Activated CD4-positive, alpha-beta T cell treated with anti-CD3 and anti-CD28 coated beads, Interleukin-2, amount 50 U/mL, for 48 hours (primary cell): ENCODE measurements around the gene TMPRSS13.
"Not testable (repeated sequence)": the region's sequence is repeated elsewhere in the genome, so short reads cannot be mapped to it uniquely, and the experiment has no call there.

Experiments
- DNase-seq, 2 experiments: peaks; one replicate each; pipeline ENCODE4 v3.0.0-alpha.2; 2020

TMPRSS13 gene

DNA sequence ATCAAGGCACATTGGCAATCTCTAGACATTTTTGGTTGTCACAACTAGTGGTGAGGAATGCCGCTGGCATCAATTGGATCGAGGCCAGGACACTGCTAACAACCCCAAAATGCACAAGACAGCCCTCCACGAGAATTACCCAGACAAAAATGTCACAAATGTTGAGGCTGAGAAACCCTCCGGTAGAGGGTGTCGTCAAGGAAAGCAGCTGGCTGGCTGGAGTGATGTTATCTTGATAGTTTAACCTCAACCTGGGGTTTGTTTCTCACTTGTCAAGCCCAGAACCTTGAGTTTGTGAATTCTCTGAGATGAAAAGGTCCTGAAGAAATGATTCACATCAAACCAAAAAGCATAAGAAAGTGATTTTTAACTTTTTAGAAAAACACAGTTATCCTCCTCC is 21.1 kb upstream of the TMPRSS13 start:
- peak in 1 of 2 experiments; percentile 66 for DNase-seq

DNA sequence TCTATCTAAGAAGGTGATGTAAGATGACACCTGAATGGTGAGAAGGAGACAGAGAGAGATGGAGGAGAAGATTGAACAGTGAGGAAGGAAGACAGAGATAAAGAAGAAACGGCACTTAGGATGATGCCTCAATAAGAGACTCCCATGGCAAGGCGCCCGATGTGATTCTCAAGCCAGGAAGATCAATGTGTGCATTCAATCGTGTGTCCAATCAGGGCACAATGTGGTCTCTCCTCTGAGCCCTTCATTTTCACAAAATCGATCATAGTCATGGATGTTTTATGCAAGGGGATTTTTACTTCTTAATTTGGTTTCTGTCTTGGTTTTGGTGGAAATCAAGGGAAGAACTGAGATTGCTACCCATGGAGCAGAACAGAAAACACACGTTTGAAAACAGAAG is 19.9 kb upstream of the TMPRSS13 start:
- no peak for DNase-seq

DNA sequence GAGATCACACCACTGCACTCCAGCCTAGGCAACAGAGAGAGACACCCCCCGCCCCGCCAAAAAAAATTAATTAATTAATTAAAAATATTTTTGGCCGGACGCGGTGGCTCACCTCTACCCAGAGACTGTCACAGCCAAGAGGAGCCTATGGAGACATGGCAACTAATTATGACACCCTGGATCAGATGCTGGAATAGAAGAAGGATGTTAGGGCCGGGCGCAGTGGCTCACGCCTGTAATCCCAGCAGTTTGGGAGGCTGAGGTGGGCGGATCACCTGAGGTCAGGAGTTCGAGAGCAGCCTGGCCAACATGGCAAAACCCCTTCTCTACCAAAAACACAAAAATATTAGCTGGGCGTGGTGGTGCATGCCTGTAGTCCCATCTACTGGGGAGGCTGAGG is 19.3 kb upstream of the TMPRSS13 start:
- DNase-seq: not testable (repeated sequence)

DNA sequence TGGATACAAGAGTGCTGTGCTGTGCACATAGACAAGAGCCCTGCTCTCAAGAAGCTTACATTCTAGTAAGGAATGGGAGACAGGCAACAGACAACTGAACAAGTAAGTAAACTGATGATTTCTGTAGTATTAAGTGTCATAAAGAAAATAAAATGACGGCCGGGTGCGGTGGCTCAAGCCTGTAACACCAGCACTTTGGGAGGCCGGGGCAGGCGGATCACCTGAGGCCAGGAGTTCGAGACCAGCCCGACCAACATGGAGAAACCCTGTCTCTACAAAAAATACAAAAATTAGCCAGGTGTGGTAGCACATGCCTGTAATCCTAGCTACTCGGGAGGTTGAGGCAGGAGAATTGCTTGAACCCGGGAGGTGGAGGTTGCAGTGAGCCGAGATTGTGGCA is 18.5 kb upstream of the TMPRSS13 start:
- not testable (repeated sequence) for DNase-seq

DNA sequence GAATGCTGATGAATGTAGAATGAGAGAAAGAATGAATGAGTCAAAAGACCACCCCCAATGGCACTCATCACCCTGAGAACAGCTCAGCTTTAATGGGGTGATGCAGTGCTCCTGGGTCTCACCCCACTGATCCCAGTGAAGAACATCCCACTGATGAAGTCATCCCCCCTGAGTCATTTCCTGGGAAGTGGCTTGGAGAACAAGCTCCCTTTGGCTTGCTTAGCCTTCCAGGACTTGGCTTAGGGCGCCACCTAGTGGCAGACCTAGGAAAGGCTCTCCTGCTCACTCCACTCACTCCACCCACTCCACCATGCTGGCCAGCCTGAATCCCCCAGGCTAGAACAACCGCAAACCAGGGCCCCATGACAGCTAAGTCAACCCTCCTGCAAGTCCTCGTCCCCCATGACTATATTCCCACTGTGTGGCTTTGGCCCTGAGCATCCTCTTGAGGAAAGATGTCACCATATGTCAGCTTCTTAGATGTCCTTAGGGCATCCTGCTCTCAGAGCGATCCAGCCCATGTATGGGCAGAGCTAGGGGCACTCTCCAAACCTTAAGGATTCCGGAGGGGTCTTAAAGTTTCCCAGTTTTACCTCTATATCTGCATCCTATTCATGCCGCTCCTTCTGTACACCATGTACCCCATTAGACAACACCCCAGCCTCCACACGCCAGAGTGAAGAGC is 17.8 kb upstream of the TMPRSS13 start:
- peak; percentile 91 to 93 for DNase-seq

DNA sequence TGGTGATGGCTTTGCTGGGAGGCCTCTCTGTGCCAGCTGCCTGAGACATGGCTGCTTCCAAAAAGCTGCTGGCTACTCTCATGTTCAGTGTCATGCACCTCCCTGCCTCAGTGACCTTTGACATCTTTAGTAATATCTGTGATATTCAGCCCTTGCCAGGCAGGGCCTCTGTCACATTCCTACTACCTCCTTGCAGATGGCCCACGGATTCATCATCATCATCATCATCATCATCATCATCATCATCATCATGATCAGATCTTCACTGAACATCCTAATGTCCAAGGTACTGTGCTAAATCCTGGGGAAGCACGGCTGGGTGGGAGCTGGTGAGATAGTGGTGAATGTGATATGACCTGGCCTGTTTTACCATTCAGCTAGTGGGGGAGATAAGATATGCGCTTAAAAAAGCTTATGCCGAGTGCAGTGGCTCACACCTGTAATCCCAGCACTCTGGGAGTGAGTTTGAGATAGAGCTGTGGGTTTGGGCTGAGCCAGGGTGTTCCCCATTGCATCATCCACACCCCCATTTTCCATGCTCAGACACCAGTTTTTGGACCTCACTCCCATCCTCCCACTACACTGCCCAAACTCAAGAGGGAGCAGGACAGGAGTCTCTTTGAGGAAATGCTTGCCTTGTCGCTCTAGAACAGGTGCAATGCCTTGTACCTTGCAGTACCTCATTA is 17.1 kb upstream of the TMPRSS13 start:
- DNase-seq: no peak

DNA sequence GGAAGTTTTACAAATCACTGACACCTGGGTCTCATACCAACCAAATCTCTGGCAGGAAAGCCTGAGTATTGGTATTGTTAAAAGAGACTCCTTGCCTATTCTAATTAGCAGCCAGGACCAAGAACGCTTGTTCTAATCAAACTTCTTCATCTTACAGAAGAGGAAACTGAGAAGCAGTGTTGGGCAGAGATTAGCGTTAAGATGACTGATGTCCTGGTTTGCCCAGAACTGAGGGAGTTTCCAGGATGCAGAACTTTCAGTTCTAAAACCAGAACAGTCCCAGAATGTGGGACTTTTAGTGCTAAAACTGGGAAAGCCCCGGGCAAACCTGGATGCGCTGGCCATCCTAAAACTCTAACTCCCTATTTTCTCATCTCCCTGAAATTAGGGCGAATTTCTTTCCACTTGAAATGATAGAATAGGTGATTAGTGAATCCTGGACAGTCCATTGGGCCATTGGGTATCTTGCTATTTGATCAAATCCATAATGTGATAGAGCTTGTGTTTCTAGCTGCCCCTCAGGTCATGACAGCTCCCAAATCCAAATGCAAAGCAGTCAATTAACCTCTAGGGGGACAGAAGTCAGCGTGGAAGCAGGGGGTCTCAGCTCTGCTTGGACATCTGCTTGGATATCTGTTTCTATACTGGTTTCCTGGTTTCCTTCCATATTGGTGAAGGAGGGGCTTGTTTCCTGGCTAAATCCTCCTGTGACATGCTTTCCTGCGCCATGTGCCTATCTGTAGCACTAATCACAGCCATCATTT is 16.0 kb upstream of the TMPRSS13 start:
- no peak for DNase-seq

DNA sequence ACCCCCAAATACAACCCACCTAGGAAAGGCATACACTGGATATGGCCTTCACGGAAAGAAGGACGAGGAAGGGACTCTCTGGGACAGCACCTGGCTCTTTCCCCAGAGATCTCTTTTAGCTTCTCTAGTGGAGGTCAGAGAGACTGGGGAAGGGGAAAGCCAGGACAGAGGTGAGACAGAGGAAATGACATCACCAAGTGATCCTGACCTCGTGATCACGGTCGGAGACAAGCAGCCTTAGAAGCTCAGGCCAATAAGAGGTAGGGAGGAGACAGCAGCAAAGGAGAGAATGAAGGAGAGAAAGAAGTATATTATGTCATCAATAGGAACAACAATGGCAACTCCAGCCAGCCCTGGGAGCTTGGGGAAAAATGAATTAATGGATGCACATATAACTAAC is 15.4 kb upstream of the TMPRSS13 start:
- no peak for DNase-seq

DNA sequence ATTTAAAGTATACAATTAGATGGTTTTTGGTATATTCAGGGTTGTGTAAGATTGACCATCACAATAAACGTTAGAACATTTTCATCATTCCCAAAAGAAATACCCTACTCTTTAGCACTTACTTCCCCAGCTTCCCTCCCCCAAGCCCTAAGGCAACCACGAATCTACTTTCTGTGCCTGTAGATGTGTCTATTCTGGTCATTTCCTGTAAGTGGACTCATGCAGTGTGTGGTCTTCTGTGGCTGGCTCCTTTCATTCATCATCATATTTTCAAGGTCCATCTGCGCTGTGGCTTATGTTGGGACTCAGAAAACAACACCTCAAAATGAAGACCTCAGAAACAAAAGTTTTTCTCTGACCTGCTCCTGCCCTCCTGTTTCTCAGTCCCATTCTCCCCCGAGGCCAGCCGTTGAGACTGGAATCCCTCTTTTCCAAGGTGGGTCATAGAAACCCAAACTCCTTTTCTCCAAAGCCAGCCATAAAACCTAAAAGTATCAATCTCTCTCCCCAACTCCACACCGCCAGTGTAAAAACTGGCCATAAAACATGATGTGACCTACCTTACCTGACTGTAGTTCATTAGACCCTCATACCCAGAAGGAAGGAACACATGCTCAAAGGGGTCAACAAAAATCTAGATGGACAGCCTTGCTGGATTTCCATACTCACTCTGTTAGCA is 12.9 kb upstream of the TMPRSS13 start:
- DNase-seq: no peak

DNA sequence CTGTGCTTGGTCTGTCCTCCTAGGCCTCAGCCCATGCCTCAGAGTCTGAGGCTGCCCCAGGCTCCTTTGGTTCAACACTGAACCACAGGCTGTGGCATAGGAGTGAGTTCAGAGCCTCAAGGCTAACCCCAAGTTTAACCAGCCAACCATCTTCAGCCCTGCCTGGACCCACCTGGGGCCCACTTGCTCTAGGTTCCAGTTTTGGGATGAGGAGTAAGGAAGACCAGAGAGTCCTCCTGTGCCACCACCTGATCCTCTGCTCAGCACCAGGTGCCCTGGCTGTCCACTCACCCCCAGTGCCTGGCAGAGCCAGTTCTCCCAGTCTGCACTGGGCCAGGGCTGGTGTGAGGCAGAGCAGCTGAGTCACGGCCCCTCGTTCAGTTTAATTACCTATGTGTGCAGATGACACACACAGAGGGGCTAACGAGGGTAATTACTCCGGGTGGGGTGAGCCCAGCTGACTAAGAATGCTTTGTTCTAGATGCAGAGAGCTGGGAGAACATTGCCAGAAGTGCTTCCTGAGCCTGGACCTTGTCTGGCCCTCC is 12.0 kb upstream of the TMPRSS13 start:
- DNase-seq: no peak

DNA sequence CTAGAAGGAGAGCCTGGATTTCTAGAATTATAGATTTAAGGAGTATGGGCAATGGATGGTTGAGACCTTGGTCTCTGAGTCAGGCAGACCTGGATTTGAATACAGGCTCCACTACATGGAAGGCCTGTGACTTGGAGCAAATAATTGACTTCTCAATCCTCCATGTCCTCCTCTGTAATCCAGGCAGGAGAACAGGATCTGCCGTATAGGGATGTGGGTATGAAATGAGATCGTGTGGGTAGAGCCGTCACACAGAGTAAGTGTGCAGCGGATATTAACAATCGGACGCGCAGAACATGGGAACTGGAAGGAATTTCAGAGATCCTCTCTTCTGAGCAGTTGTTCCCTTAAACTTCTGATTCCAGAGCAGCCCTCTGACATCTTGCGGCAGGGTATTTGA is 11.5 kb upstream of the TMPRSS13 start:
- DNase-seq: no peak

DNA sequence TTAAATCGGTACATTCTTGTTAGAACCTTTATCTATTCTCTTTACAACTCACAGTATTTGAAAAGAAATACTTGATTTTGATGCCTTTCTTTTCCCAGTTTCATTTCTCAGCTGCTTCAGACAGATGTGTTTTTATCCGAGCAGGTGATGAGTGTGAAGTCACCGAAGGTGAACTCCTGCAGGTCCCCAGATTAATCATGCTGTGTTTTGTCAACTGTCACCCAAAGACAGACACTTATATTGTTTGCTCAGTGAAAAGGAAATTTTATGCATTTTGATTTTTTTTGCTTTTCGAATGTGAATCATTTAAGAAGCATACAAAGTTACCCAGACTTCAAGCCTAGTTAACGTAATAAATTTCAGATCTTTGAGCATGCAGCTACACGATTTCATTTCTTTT is 7.8 kb upstream of the TMPRSS13 start:
- no peak for DNase-seq

DNA sequence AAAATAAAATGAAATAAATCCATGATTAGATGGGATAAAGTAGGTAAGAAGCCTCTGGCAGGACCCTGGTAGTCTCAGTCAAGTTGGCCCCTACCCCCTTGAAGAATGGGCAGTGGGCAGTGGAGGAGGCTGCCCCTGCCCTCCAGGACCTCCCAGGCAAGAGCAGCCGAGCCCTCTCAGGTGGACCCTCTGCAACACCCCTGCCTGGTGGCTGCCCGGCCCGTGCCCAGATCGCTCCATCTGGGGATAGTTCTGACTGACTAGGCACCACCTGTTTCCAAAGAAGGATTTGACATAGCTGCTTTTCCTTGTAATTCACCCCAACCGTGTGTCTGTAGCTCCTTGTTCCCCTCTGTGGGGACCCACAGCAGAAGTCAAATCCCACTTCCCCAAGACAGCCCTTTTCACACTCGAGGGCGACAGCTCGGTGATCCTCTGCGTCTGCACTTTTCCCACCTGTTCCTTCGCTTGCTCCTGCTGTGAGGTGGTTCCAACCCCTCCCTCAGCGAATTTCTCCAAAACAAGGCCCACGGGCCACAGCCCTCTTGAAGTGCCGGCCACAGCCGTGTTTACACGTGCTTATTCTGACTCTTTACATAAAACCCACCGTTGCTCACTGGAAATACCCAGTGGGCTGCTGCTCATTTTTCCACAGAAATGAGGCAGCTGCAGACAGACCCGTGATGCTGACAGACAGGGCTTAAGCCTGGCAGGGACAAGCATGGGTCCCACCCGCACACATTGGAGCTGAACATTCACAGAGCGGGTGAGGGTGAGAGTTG is 5.5 kb upstream of the TMPRSS13 start:
- DNase-seq: no peak

DNA sequence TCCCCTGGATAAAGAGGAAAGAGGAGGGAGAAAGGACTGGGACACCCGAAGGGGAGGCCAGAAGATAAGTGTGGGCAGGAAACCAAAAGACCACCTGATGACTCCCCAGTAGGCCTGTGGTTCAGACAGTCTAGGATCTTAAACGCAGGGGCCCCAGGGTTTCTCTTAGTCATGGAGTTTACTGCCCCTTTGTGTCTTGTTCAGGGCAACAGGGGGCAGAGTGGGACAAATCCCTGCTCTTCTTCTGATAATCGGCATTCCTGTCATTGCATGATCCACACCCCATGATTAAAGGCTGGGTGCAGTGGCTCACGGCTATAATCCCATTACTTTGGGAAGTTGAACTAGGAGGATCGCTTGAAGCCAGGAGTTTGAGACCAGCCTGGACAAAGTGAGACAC is 4.7 kb upstream of the TMPRSS13 start:
- DNase-seq: no peak

DNA sequence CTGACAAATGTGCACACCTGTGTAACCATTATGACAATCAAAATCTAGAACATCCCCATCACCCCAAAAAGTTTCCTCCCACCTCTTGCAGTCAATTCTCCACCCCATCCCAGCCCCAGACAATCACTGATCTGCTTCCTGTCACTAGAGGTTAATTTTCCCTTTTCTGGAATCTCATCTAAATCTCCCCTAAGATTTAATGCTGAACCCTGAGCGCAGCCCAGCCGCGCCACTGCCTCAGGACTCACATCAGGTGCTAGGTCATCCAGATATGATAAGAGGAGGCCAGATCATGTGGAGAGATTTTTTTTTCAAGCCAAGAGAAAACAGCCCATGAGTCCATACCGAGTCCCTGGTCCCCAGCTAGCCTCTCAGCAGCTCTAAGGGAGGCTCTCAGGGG is 4.3 kb upstream of the TMPRSS13 start:
- DNase-seq: no peak

DNA sequence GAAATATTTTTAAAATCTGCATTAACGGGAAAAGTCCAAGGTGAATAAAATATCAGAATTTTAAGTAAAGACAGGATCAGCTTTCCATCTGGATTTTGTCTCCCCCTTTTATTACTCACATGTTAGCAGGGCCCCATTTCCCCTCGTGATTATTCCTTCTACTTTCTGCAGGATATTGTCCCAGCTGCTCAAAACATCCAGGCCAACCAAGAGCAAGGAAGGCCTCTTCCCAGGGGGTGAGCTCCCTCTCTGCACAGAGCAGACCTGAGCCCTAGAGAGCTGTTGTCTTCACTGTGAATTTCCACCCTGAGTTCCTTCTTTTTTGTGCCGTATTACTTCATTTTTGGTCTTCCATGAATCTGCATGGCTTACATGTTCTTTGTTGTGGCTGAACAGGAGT is 3.7 kb upstream of the TMPRSS13 start:
- DNase-seq: no peak

DNA sequence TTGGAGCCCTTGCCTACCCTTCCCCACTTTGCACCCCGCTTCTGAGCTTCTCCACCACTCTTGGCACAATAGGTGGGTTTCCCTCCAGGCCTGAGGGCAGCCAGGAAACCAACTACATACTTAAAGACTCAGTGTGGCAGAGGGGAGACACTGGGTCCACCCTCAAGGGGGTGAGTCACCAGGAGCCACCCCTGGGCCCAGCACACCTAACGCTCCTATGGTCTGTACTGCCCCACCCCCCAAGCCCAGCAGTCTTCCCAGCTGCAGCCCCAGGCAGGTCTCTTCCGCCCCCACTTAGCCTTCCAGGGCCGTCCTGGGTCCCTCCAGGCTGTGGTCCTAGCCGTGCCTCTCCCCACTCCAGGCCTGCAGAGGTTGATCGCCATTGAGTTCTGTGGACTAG is 3.2 kb upstream of the TMPRSS13 start:
- DNase-seq: no peak

DNA sequence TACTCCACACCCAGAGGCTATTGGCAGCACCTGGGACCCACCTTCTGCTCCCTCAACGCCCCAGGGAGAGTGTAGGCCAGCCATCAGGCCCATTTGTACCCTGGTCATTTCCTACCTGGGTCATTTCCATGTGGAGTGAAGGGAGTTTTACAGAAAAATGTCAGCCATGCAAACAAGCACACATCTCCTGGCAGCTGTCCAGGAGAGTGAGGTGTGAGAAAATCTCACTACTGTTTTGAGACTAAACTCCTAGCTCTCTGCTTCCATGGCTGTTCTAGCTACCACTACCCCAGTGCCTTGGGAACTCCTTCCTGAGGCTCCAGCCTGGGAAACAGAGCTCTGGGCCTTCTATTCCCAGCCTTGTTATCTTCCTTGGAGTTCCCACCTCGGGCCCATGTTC is 2.8 kb upstream of the TMPRSS13 start:
- DNase-seq: peak; percentile 71 to 78

DNA sequence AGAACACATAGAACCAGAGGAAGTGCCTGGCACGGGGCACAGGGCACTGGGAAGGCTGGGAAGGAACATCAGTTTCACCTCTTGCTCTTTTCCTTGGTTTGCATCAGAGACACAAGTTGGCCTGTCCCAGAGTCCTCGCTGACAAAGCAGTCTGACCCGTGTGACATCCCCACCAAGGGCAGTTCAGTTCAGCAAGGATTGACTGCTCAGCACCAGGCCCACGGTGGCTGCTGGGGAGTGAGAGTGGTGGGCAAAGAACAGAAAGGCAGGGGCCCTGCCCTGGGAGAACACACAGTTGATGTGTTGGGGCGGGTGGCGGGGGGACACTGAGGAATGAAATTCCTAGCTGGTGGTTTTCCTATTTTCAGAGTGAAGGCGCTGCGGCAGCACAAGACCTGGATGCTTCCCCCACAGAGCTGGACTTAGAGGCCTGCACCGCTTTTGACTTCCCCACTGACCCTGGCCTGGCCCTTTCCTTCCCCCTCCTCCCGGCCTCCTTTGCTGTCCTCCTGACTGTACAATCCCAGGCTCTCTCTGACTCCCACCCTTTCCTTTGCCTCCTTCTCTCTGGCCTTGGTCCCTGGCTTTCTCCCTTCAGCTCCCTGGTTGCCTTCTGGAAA is 2.2 kb upstream of the TMPRSS13 start:
- no peak for DNase-seq

DNA sequence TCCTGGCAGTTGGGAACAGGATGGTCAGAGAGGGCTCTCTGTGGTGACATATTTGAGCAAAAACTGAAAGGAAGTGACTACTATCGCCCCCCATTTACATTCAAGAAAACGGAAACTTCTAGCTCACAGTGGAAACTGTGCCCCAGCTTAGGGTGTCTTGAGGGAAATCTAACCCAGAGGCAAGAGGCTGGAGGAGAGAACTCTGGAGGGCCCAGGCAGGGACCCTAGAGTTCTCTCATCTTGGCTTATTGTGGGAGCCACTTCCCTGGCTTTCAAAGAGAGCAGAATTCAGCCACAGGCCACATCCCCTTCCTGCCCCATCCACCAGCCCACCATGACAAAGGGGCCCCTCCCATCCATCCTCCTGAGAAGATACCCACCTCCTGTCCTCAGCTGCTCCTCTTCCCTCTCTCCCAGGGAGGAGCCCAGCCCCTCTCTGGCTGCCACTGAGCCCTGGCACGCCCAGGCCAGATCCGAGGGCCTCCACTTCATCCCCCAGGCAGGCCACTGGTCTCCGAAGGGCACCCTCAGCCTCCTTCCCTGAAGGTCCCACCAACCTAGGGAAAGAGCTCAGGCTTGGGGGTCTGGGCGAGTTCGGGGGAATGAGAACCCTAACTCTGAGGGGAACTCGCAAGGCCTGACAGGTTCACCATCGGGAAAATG is 1.6 kb upstream of the TMPRSS13 start:
- DNase-seq: peak in 1 of 2 experiments; percentile 35

DNA sequence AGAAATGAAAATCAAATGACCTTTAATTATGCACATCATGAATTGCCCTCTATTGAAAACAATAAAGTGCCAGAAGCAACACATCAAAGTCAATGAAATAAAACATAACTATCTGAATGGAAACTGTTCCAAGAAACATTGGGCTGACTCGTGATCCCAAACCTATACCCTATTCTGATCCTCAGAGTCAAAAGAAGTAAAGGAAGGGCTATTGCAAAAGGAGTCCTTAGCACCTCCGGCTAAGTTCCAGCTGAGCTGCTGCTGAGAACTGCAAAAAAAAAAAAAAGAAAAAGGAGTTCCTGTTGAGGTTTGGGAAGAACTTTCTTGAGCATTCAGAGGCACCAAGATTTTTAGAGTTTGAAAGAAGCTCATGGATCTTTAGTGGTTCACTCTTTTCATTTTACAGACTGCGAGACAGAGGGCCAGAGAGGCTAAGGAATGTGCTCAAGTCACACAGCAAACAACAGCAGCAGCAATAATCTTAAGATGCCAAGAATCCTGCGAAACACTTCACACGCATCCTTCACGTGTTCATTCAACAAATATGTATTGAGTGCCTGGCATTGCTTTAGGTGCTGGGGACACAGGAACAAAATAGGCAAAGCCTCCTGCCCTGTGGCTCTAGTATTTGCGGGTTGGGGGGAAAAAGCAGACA is 841 bp upstream of the TMPRSS13 start:
- no peak for DNase-seq
